ENCODE results near the gene GAK.

The GAK gene

DNA sequence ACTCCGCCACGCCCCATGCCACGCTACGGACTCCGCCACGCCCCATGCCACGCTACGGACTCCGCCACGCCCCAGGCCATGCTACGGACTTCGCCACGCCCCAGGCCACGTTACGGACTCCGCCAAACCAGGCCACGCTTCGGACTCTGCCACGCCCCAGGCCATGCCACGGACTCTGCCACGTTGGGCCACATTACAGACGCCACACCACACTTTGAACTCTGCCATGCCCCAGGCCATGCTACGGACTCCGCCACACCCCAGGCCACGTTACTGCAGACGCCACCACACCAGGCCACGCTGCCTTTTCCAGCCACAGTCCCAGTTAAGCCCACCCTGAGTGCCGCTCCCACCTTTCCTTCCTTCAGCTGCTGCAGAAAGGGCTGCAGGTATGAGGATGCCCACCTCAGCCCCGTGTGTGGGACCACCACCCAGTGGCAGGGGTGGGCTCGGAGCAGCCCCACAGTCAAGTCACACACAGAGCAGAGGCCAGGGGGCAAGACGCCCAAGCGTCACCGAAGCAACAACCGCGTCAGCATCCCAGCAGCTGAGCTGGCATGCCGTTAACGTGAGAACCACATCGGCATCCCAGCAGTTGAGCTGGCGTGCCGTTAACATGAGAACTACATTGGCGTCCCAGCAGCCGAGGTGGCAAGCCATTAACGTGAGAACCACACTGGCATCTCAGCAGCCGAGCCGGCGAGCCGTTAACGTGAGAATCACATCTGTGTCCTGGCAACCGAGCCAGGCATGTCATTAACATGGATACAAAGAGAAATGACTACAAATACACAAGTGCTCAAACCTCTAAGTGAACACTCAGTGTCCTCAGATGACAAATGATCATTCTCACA, 26.4 kb downstream of the GAK start:
- TF ChIP-seq, protein P1, sequence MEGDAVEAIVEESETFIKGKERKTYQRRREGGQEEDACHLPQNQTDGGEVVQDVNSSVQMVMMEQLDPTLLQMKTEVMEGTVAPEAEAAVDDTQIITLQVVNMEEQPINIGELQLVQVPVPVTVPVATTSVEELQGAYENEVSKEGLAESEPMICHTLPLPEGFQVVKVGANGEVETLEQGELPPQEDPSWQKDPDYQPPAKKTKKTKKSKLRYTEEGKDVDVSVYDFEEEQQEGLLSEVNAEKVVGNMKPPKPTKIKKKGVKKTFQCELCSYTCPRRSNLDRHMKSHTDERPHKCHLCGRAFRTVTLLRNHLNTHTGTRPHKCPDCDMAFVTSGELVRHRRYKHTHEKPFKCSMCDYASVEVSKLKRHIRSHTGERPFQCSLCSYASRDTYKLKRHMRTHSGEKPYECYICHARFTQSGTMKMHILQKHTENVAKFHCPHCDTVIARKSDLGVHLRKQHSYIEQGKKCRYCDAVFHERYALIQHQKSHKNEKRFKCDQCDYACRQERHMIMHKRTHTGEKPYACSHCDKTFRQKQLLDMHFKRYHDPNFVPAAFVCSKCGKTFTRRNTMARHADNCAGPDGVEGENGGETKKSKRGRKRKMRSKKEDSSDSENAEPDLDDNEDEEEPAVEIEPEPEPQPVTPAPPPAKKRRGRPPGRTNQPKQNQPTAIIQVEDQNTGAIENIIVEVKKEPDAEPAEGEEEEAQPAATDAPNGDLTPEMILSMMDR (IDR thresholded peaks at IDR 0.05; ENCODE audit: low read depth, low read length): no peak
- no peak for DNase-seq (ENCODE audit: low read depth in 2 of 2)
- H3K4me3 ChIP-seq (replicated peaks in 1 of 2; ENCODE audit: low read depth in 2 of 2, low read length in 2 of 2): no peak overlapping the region

DNA sequence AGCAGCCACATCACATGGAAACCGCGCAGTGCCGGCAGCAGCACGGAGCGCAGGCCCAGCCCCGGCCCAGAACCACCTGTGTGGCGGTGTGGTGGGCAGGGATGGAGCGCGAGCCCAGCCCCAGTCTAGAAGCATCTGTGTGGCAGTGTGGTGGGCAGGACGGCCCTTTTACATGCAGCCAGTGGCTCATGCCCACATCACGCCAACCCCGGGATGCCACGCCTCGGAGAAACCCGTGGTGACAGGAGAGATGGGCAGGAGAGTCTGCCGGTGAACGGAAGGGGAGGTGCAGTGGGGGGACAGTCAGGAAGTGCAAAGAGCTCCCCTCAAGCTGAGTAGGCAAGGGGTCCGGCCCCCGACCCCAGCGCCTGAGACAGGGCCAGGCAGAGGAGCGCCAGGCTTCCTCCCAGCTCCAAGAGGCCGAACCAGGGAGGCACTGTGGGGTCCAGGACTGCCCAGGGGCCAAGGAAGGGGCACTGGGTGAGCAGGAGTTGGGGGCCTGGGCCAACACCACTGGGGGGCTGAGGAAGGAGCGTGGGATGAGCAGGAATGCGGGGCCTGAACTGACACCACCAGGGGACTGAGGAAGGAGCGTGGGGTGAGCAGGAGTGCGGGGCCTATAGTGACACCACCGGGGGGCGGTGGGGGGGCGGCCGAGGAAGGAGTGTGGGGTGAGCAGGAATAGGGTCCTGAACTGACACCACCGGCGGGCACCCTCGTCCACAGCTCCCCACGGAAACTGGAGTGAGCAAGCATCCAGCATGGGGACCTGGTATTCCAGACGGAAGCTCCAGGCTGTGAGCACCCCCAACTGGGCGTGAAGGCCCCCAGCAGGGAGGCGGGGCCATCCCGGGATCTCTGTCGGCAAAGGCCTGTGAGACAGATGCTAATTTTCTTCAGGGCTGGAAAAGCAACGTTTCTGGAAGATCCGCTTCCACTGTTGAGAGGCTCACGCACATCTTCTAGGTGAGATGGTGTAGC, 28.8 kb downstream of the GAK start:
- DNase-seq (ENCODE audit: low read depth in 2 of 2): no peak
- TF ChIP-seq, protein P1 (IDR thresholded peaks at IDR 0.05; ENCODE audit: low read depth, low read length): no peak
- H3K4me3 ChIP-seq (replicated peaks in 1 of 2; ENCODE audit: low read depth in 2 of 2, low read length in 2 of 2): no peak overlapping the region

DNA sequence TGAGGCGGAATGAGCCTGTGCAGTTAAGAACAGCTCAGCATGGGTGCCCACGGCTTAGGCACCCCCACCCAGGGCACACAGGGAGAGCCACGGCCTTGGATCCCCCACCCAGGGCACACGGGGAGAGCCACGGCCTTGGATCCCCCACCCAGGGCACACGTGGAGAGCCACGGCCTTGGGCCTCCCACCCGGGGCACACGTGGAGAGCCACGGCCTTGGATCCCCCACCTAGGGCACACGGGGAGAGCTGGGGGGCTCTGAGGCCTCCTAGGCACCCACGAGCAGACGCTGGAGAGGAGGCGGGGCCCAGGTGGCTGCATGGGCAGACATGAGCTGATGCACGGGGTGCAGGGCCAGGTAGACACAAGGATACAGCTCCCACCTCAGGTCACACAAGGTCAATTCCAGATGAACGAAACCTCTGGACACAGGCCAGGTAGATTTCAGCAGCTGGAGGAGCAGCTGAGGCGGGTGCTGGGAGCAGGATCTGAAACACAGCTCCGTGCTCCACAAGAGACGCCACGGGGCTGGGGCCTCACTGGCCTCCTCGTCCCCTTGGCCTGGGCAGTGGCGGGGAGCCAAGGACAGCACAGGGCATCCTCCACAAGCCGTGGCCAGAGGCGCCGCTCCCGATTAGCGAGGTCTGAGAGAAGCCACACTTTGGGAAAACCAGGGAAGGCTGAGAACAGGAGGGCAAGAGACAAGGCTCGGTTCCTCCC, 30.8 kb downstream of the GAK start:
- TF ChIP-seq, protein P1 (IDR thresholded peaks at IDR 0.05; ENCODE audit: low read depth, low read length): no peak
- no peak overlapping the region for H3K4me3 ChIP-seq (replicated peaks in 1 of 2; ENCODE audit: low read depth in 2 of 2, low read length in 2 of 2)
- DNase-seq (ENCODE audit: low read depth in 2 of 2): no peak

DNA sequence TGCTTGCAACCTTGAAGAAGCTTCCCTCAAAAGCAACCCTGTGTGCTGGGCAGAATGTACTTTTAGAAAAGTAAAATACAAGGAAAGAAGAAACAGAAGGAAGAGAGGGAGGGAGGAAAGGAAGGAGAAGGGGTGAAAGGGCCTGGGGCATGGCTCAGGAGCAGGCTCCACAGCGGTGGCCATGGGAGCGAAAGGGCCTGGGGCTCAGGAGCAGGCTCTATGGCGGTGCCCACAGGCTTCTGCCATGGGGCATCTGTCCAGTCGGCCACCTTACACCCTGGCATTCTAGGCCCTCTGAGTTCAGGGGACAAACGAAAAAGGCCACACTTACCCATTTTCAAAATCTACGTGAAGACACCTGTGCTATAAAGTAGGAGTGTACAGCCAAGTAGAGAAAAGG, 31.4 kb downstream of the GAK start:
- no peak overlapping the region for H3K4me3 ChIP-seq (replicated peaks in 1 of 2; ENCODE audit: low read depth in 2 of 2, low read length in 2 of 2)
- TF ChIP-seq, protein P1 (IDR thresholded peaks at IDR 0.05; ENCODE audit: low read depth, low read length): no peak
- no peak for DNase-seq (ENCODE audit: low read depth in 2 of 2)

DNA sequence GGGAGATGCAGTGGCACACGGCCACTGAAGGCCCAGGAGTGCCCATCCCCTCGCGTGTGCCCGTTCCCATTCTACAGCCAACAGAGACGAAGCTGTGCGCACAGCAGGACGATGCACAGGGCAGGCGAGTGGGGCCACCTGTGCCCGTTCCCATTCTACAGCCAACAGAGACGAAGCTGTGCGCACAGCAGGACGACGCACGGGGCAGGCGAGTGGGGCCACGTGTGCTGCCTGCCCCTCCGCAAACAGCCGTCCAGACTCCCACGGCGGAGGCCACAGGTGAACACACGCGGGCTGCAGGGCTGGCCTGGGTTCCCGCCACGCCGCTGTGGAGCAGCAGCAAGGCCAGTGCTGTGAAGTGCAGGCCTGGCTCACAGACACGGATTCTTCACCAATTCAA, 32.0 kb downstream of the GAK start:
- TF ChIP-seq, protein P1 (IDR thresholded peaks at IDR 0.05; ENCODE audit: low read depth, low read length): no peak
- DNase-seq (ENCODE audit: low read depth in 2 of 2): no peak
- no peak overlapping the region for H3K4me3 ChIP-seq (replicated peaks in 1 of 2; ENCODE audit: low read depth in 2 of 2, low read length in 2 of 2)

DNA sequence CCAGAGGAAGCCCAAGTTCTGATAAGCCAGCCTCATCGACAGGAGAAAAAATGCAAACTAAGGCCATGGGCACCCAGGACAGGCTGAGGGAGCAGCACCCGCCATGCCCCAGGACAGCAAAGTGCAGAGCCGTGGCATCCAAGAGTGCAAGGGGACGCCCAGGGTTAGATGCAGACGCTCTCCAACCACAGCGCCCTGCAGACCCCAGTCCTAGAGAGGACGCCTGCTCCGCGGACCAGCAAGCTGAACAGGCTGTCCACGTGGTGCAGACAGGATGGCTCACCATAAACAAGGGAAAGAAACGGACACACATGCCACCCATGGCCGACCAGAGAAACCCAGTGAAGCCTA, 32.6 kb downstream of the GAK start:
- DNase-seq (ENCODE audit: low read depth in 2 of 2): no peak
- TF ChIP-seq, protein P1 (IDR thresholded peaks at IDR 0.05; ENCODE audit: low read depth, low read length): no peak
- H3K4me3 ChIP-seq (replicated peaks in 1 of 2; ENCODE audit: low read depth in 2 of 2, low read length in 2 of 2): no peak overlapping the region
